HS-5 (cell line): Measurements from ENCODE around the gene KRT72.

Experiments
- DNase-seq: peaks from one replicate; pipeline ENCODE4 v3.0.0-alpha.2; 2012; ENCODE audit warnings: low read depth

The KRT72 gene

GRCh38 chr12:52578469-52578868 lies 22.8 kb downstream of the KRT72 start:
- no peak for DNase-seq

DNA sequence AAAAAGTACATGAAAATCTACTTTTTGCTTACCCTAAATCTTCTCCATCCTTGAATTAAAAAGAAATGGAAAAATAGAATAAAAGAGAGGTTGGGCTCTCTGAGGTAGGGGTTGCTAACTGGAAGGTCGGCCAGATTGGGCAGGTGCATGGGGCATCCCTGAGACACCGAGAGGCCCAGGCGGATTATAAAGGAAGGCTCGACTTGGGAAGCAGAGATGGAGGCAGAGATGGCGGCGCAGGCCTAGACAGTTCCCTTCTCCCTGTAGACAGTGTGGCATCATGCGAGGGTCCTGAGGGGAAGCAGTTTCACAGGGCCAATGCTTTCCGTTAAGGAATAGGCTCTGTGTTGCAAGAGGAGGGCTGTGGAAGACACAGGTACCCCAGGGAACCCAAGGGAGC lies 23.9 kb downstream of the KRT72 start:
- DNase-seq: no peak

GRCh38 chr12:52575948-52576347 lies 25.3 kb downstream of the KRT72 start:
- no peak for DNase-seq

GRCh38 chr12:52575256-52575655 lies 26.0 kb downstream of the KRT72 start:
- no peak for DNase-seq

DNA sequence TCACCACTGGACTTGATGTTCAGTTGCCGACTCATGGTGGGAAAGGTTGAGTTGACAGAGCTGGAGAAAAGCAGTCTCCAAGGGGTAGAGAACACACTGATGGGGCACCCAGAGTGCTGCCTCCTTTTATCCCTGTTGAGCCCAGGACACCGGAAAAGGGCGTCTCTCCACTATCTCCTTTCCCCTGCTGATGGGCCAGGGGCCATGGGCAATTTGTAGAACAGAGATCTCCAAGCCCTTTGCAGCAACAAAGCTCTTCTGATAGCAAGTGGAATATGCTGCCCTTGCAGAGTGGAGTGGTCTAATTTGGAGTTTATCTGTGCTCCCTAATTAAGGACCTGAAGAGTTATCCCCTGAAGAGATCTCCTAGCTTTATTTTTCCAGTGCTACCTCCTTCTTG lies 27.5 kb downstream of the KRT72 start, which contains the start of gene KRT74:
KRT74 (minus strand) TSS at position 101 of the 400 bp plus-strand sequence; CDS start at position 35, 66 bp downstream.
- no peak for DNase-seq

- no peak for DNase-seq
Observed at GRCh38 chr12:52573306-52573705, 28.0 kb downstream of the KRT72 start.

DNA sequence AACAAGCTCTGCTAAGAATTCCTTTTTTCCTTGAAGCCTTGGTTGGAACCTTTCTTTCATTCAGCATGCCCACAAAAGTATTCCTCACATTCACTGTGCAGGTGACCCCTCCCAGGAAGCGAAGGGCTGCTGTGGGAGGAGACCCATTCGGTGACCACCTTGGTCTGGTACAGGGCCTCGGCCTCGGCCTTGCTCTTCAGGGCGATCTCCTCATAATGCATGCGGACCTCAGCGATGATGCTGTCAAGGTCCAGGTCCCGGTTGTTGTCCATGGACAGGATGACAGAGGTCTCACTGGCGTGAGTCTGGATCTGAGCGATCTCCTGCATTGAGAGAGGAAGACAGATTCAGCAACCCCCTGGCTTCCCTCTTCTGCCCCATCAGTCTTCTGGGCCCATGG lies 30.8 kb downstream of the KRT72 start:
- no peak for DNase-seq

DNA sequence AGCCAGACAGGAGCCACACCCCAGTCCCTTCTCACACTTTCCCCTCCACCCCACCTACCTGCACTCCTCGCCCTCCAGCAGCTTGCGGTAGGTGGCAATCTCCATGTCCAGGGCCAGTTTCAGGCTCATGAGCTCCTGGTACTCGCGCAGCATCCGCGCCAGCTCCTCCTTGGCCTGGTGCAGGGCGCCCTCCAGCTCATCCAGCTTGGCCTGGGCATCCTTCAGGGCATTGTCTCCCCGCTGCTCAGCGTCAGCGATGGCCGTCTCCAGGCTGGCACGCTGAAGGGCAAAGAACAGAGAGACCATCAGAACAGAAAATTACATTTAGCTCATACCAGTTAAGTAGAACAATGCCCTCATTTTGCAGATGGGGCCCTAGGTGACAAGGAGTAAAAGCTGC lies 33.2 kb downstream of the KRT72 start:
- no peak for DNase-seq

GRCh38 chr12:52566847-52567291 lies 34.4 kb downstream of the KRT72 start:
- DNase-seq: no peak

- DNase-seq: no peak
Observed at GRCh38 chr12:52564582-52564981, 36.7 kb downstream of the KRT72 start.

DNA sequence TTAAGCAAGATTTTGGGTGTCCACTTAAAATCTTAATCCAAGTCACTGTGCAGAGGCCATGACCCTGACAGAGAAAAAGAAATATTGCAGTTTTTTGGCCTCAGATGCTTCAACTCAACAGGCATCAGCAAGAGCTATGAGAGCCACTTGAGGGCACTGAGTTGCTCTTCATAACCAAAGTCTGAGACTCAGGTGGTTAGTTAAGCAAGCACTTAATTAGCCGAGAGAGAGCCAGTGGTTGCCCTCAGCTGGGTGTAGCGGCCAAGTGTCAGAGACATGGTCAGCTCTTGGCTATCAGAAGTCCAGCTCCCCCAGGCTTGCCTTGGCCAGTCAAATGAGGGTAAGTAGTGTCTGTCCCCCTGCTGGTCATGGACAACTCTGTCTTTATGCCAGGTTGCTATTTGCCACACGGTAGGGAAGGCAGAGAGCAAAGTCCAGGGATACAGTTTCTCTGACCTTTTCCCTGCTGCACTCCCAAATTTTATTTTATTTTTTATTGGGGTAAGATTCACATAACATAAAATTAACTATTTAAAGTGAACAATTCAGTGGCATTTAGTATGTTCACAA lies 39.3 kb downstream of the KRT72 start:
- DNase-seq: no peak

DNA sequence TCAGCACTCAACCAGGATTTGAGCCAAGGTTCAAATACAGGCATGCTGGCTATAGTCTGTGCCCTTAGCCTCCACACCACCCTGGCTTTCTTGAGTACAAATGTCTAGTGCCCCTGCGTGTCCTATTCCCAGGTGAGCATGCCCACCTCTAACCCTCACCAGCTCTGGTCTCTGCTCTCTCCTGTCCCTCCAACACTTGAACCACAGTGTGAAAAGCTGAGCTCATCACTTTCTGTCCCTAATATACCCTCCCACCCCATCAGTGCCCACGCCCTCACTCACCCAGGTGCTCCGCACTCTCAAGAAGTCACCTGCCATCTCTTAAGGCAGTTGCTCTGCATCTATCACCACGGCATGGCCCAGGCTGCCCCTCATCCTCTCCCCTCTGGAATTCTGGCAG lies 41.3 kb downstream of the KRT72 start:
- DNase-seq: no peak

DNA sequence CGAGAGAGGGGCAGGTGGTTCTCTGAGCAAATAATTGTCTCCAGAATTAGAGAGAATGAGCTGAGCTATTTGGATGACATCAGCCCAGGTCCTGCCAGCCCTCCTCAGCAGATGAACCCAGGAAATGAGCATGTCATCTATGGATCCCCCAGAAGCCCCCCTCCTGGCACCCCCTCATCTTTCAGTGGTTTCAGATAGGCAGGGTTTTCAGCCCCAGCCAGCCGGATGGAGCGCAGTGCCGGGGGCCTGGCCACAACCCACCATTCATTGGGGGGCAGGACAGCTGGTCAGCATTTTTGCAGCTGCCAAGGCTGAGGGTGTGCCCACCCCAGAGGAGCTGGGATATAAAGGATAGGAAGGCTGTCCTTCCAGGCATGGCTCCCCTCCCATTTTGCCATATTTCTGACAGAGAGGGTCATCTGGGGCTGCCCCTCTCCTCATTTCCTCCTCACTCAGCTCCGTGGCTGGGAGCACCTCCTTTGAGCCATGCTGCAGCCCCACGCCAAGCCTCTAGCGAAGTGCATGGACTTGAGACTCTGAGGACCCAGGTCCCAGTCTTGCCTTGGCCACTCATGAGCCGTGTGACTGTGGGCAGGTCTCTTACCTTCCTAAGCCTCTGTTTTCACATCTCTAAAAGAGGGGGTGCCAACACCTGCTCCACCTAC lies 42.4 kb downstream of the KRT72 start:
- no peak for DNase-seq

DNA sequence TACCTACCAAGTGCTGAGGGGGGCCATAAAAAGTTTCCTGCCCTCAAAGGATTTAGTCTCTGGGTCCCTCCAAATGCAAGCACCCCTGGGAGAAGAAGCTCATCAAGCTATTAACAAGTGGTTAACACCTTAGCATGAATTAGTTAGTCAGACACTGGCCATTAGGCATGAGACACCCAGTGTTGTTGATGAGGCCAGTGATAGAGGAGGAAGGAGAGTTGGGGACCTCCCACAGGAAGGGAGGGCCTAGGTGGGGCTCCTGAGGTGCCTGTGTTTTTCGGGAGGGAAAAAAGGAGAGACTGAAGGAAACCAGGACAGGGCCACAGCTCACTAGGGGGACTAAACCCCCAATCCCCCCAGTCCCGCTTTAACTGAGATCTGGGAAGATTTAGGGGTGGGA lies 43.8 kb downstream of the KRT72 start:
- no peak for DNase-seq

- DNase-seq: no peak
Observed at GRCh38 chr12:52555577-52555976, 45.7 kb downstream of the KRT72 start.

DNA sequence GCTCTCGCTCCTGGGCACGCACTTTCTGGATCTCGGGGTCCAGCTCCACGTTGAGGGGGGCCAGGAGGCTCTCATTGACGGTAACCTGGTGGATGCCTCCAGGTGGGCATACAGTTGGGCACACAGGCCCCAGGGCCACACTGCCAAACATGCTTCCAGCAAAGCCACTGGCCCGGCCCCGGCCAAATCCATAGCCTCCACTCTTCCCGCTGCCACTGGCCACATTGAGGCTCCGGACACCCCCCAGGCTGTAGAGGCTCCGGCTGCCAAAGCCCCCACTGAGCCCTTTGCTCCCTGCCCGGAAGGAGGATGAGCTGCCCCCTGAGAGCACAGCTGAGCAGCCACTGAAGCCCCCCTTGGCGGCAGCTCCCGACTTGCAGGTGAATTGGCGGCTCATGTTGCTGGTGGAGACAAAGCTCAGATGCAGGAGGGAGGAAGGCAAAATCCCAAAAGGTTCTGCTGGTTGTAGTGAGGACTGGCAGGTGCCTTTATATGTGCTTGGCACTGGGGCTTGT lies 48.5 kb downstream of the KRT72 start, which contains the start of gene KRT71:
KRT71 (minus strand) TSS at position 465 of the 515 bp plus-strand sequence; CDS start at position 397, 68 bp downstream.
- DNase-seq: no peak

DNA sequence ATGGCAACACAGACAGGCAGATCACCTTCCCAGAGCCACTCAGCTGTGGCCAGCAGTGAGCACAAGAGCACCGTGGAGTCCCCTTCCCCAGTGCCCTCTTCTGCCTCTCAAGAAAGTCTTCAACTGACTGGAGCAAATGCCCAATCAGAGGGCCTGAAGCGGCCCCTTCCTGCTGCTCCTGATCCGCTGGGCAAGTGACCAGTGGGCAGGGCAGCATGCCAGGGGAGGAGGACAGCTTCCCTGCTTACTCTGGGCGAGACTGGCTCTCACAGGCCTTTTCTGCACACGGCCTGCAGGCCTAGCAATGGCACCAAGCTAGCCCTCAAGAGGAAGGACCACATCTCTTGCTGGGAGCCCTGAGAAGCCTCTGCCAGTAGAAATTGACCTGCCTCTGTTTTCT lies 49.2 kb downstream of the KRT72 start:
- DNase-seq: no peak

GRCh38 chr12:52551216-52551865 lies 49.9 kb downstream of the KRT72 start:
- DNase-seq: no peak

DNA sequence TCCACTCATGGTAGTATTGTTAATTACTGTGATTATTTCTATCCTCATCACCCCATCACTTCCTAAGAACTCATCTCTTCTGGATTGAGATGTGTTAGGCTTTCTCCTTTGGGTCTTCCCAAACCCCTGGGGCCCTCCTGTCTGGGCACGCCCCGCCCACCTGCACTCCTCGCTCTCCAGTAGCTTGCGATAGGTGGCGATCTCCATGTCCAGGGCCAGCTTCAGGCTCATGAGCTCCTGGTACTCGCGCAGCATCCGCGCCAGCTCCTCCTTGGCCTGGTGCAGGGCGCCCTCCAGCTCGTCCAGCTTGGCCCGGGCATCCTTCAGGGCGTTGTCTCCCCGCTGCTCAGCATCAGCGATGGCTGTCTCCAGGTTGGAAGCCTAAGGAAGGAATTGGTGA lies 55.1 kb downstream of the KRT72 start:
- no peak for DNase-seq

DNA sequence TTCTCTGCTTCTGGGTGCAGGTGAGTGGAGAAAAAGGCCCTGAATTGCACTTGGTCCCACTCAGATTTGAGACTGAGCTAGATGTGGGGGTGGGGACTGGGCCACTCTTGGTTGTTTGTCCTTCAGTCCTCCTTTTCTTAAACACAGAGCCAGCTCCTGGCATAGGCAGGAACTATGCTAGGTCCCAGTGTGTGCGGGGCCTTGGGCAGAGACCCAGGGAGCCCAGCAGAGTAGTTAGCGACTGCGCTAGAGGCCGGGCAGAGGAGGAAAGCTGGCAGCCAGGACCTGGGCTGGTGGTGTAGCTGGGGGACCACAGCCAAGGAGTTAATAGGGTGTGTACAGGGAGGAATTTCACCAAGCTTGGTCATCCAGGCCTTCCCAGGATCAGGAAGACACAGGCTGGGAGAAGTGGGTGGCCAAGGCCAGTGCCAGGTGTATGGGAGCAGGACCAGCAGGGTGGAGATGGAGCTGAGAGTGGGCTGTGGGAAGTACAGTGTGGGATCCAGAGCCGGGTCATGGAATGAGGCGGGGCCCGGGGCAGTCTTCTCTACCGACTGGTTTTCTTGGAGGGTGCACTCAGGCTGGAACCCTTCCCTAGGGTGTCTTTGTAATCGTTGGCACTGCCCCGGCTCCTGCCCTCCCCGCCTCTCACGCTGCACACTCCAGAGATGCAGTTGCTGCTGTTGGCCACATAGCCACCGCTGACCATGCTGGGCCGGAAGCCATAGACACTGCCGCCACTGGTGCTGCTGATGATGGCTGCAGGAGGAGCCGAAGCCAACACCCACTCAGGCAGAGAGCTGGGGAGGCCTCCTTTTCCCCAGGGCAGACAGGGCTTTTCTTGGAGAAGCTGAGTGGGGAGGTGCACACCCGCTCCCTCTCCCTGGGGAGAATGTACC lies 57.0 kb downstream of the KRT72 start:
- DNase-seq: no peak

DNA sequence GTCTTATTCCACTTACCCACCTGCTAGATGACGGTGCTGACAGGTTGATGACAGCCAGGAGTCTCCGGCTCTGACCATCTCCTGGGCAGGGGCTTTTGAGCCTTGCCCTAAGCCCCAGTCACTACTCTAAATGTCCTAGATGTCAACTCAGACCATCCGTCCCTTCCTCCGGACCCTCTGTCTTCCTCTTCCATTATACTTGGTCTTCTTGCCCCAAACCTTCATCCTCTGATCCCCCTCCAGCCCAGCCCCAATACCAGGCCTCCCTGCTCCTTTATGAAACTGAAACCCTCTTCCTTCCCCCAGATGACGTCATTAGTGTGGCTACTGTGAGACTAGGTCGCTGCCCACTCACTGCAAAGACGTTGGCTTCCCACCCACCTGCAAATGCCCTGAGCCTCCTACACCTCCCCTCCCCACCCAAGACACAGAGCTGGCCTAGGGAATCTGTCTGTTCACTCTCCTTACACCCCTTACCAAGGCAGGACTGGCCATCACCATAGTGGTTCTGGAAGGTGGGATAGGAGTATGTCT lies 58.4 kb downstream of the KRT72 start:
- no peak for DNase-seq

GRCh38 chr12:52542157-52542556 lies 59.1 kb downstream of the KRT72 start:
- no peak for DNase-seq
